HG03025 (cell line): ENCODE measurements around the gene SHISA4.
"Not testable (repeated sequence)": the region's sequence is repeated elsewhere in the genome, so short reads cannot be mapped to it uniquely, and the experiment has no call there.

Experiments used
- ATAC-seq: cut with Tn5 transposase; IDR thresholded peaks from one replicate; pipeline ENCODE4 v1.9.1; 2021; ENCODE audit warnings: mild to moderate bottlenecking, moderate library complexity; ENCODE audit not compliant: unreplicated experiment, low FRiP score

SHISA4 gene

DNA sequence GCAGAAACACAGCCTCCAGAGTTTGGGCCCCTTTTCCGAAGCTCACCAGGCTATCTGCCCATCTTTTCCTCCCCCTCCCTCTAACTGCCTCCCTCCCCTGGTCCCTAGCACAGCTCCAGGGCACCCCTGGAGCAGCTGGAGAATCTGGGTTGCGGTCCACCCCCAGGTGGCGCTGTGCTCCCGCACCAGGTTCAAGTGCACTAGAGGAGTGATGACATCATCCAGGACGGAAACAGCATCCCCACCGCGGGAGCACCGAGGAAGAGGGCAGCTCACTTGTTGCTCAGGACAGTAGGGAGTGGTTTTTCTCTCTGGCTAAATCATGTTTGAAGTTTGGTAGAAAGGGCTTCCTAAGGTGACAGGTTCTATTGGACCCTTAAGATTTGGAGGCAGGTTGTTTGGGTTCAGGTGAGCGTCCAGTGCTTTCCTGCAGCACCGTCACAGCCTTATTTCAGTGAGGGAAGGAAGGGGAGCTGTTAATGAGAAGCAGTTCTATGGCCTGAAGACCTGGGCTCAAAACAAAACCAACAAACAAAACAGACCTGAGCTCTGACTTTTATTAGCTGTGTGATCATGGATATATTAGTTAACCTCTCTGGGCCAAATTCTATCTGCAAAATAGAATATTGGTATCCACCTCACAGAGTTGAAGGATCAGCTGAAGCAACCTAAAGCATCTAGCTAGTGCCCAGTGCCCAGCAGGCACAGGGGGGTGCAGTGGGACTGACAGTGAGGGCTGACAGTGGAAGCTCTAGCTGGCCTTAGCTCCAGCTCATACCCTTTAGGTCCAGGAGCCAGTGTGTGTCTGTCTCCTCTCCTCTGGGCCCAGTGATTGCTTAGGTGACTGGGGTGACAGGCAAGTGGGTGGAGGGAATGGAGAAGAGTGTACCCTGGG is 7.5 kb downstream of the SHISA4 start:
- no peak for ATAC-seq

DNA sequence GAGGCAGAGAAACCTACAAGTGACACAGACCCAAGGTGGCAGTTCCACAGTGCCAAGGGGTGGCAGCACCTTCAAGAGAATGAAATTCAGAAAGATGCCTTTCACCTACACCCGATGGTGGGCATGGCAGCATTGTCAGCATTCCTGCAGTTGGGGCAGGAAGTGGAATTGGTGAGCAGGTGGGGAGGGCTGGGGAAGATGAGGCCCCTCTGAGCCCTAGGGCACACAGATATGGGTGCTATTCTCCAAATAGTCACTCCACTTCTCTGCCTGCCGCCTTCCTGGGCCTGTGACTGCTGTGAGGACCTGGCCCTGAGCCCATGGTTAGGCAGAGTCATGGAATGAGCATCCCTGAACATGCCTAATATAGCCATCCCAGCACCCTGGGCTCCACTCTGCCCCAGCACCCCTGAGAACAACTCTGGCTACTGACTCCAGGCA is 8.3 kb downstream of the SHISA4 start:
- no peak for ATAC-seq

GRCh38 chr1:201898240-201898894 is 9.7 kb downstream of the SHISA4 start:
- ATAC-seq, result no peak

DNA sequence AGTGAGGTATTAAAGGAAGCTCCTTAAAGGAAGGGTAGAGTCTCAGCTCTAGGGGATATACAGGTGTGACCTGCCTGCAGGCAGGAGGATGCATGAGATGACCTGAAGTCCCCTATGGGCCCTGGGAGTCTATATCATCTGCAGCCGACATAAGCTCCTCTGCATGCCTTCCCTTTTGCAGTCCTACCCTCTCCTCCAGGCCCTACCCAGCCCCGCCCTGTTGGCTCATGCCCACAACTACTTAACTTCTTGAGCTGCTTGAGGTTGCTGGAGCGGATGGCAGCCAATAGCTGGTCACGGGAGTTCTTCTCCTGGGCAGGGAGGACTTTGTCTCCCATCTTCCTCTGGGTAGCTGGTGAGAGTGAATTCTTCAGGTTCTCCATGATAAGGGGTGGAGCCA is 10.3 kb downstream of the SHISA4 start:
- ATAC-seq, result no peak

DNA sequence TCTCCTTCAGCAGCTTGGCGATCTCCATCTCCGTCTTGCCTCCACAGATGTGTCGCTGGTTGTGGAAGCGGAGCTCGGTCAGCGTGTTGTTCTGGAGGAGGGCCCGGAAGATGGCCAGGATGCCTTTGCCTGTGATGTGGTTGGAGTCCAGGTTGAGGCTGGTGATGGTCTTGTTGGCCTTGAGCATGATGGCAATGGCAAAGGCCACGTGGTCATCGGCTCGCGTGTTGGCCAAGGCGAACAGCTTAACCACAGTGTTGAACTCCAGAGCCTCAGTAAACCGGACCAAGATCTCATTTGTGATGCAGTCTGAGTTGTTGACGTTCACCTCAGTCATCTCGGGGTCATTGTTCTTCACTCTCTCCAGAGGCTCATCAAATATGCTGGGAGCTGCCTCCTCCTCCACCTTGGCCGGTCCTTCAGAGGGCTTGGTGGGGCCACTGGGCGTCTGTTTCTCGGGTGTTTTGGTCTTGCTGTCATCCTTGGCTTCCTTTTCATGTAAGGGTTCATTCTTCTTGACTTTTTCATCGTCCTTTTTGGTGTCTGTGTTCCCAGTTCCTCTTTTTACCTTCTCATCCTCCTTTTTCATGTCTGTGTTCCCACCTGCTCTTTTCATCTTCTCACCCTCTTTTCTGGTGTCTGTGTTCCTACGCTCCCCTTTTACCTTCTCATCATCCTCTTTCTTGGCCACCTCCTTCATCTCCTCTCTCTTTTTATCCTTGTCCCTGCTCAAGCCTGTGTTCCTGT is 11.2 kb downstream of the SHISA4 start:
- no peak for ATAC-seq

GRCh38 chr1:201900476-201900875 is 11.8 kb downstream of the SHISA4 start:
- ATAC-seq, result no peak

GRCh38 chr1:201901036-201901435 is 12.3 kb downstream of the SHISA4 start:
- not testable (repeated sequence) for ATAC-seq

GRCh38 chr1:201902198-201902597 is 13.5 kb downstream of the SHISA4 start:
- no peak for ATAC-seq

DNA sequence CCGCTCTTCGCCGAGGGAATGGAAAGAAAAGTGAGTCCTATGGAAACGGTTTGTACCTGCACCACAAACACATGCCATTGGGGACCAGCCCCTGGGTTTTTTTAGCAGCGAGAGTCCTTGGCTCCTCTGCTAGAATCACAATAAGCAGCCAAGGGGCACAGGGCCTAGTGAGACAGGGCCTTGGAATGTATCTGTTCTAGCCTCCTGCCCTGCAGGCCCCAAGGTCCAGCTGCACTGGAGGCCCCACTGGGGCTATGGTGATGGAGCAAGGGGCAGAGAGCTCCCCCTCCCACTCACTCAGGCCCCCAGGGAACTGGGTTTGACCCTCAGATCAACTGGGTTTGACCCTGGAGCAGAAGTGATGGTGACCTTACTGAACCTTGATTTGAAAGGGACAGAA is 14.4 kb downstream of the SHISA4 start:
- no peak for ATAC-seq

- no peak for ATAC-seq
Measured at GRCh38 chr1:201904579-201904978, 15.9 kb downstream of the SHISA4 start.

GRCh38 chr1:201905234-201905890 is 16.7 kb downstream of the SHISA4 start:
- no peak for ATAC-seq

DNA sequence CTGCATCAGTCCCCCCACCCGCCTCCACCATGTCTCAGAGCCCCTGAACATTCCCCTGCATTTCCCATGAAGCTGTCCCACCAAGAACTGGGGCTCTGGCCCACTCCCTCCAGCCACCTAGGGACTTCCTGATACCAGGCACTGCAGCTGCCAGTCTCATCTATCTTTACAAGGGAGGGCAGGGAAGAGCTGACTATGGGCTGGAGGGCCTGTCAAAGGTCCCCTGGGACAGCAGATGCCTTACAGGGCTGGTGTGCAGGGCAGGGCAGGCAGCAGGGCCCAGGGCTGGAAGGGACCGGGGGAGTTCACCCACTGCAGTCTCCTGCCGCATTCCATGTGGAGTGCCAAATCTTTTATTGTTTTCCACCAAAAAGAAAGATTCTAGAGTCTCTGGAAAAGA is 17.6 kb downstream of the SHISA4 start:
- no peak for ATAC-seq

DNA sequence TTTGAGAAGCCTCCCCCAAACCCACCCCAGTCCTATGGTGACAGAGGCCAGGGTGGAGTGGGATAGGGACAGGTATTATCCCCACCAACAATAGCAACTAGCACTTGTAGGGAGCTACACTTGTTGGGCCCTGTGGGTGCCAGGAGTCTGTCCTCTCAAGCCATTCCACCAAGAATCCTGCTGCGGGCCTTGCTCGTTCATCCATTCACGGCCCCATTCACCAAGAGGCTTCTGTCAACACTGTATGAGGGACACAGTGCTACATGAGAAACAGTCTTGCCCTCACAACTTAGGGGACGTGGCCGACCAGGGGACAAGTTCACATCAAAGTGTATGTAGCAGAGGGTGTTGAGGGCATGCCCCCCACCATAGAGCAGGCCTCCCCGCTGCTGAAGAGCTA is 18.9 kb downstream of the SHISA4 start:
- no peak for ATAC-seq

- ATAC-seq, result no peak
Measured at GRCh38 chr1:201911826-201912571, 23.3 kb downstream of the SHISA4 start.

DNA sequence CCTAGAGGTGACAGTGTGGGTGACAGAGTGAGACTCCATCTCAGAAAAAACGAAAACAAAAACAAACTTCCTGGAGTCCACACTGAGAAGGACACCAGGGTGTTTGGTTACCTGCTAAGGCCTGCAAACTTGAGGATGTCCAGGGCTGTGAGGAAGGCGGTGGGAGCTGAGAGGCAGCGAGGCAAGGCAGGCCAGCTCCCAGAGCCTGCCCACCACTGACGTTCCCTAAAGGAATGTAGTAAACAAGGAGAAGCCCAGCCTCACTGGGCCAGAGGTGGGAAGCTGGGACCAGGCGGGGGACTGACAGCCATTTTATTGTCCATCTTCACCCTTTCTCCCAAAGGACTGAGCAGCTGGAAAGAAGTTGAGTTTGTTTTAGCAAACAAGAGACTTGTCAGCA is 24.1 kb downstream of the SHISA4 start:
- ATAC-seq, result no peak

GRCh38 chr1:201914456-201915235 is 25.9 kb downstream of the SHISA4 start:
- no peak for ATAC-seq

DNA sequence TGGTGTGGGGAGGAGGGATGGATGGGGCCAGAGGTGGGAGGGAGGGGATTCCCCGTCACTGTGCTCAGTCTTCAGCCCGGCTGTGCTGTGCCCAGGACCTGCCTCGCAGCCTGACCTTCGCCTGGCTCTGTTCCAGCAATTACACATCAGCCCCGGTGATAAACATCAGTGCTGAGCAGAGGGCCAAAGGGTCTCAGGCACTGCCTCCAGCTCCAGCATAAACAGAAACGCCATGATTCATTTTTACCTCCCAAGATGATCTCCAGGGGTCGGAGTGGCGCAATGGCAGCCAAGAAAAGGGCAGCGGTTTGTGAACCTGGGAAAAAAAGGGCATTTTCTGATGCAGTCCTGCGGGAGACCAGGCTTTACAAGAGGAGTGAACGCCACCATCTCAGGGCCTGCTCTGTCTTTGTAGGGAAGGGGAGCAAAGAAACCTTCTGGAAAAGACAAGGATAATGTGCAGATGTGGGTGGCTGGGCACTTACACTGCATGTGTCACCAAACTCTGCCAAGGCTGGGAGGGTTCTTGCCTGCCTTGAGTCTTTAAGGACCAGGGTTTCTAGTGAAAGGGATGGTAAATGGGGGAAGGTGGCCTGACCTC is 28.1 kb downstream of the SHISA4 start:
- no peak for ATAC-seq

DNA sequence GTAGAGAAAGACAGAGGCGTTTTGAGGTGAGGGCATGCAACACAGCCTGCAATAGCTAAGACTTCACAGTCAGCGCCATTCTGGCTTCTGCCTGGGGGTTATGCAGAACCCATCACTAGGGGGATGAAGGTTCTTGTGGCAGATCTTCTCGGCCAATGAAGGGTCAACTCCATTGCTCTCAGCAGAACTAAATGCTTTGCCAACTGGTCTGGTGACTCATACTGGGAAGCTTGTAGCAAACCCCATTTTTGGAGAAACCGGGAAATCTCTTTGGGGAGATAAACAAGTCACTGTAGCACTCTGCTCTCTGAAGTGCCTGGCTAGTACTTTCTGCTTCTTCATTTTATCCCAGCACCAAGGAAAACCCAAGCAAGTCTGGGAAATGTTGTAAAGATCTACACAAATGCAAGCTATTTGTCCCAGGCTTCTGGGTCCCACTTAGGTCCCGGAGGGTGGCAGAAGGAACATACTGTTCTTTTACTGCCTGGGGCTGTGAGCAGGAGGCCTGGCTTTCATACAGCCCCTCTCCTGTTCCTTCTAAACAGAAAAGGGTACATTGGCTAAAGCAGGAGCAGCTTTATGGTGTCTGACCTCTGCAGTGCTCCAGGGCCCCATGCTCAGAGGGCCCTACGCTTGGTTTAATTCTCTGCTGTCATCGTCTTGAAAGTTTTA is 28.8 kb downstream of the SHISA4 start:
- no peak for ATAC-seq
